Bronchial epithelial cell (primary cell): ENCODE results near the gene NLN. TPM values are rescaled to one million over a fixed set of nuclear protein-coding genes. Genes with fewer than 3 reads are reported as not detected.

Experiments used
- DNase-seq: peaks from one replicate; pipeline ENCODE4 v3.0.0-alpha.2; 2010; ENCODE audit warnings: low read depth
- FAIRE-seq: peaks from 2 replicates; lab custom pipeline; 2011; peaks lifted over from hg19 to GRCh38; lab: Jason Lieb, UNC
- H3K27me3 ChIP-seq: 2 replicates; pipeline ENCODE4 v1.5.1; 2011; ENCODE audit warnings: low read length; ENCODE audit not compliant: control insufficient read depth, insufficient read depth
- H3K36me3 ChIP-seq: 2 replicates; pipeline ENCODE4 v1.5.1; 2011; ENCODE audit warnings: low read length; ENCODE audit not compliant: control insufficient read depth, insufficient read depth
- H3K4me3 ChIP-seq: 2 replicates; pipeline ENCODE4 v1.5.1; 2011; ENCODE audit warnings: mild to moderate bottlenecking, low read depth, low read length, control low read depth
- CTCF ChIP-seq: IDR thresholded peaks from 2 replicates; pipeline ENCODE4 v1.5.1; 2011; ENCODE audit warnings: mild to moderate bottlenecking, moderate library complexity, low read length, control low read depth, inconsistent platforms; ENCODE audit not compliant: insufficient read depth, severe bottlenecking
- total RNA-seq: library from RNA; depleted of rRNA; stranded (reverse); fragments of >200 nt; gene quantifications from 2 replicates; pipeline ENCODE4 v1.2.1, GENCODE V29; 2014

NLN gene
- total RNA-seq, 1 donor from 2014 or later = 40.3 TPM

DNA sequence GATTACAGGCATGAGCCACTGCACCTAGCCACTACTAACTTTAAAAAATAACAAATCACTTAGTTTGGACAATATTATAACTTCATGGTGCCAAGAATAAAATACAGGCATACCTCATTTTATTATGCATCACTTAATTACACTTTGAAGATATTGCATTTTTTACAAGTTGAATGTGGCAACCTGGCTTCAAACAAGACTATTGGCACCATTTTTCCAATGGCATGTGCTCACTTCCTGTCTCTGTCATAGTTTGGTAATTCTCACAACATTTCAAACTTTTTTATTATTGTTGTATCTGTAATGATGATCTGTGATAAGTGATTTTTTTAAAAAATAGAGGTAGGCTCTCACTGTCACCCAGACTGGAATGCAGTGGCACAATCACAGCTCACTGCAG is 154.5 kb downstream of the NLN start:
- no peaks in the 10 kb centered on the region for H3K27me3 ChIP-seq
- no peak for DNase-seq
- no peak overlapping the region for H3K4me3 ChIP-seq
- H3K36me3 ChIP-seq = no peaks in the 10 kb centered on the region
- TF ChIP-seq CTCF = no peak
- FAIRE-seq = no peak

GRCh38 chr5:65876970-65877369 is 155.0 kb downstream of the NLN start:
- no peaks in the 10 kb centered on the region for H3K27me3 ChIP-seq
- FAIRE-seq = no peak
- no peak for TF ChIP-seq CTCF

More at GRCh38 chr5:65876970-65877369, 155.0 kb downstream of the NLN start:
- Histone ChIP-seq H3K4me3 (no peak overlapping the region), H3K36me3 (no peaks in the 10 kb centered on the region)
- DNase-seq = no peak

Other genes with a start within 250 kb of the NLN start
- 5.9 and 17.6 TPM in 2 replicates for gene ADAMTS6, start 240.3 kb upstream of the NLN start, total RNA-seq
- gene CENPK, start 159.0 kb upstream of the NLN start, total RNA-seq = 2.1 and 4.2 TPM in 2 replicates
- 21.4 and 24.7 TPM in 2 replicates for gene PPWD1, start 158.9 kb upstream of the NLN start, total RNA-seq
- 20.5 and 21.4 TPM in 2 replicates for gene TRIM23, start 97.9 kb upstream of the NLN start, total RNA-seq
- gene SHLD3, start 97.2 kb upstream of the NLN start, total RNA-seq = 3.4 and 4.1 TPM in 2 replicates
- gene TRAPPC13, start 97.2 kb upstream of the NLN start, total RNA-seq = 21.6 and 24.1 TPM in 2 replicates
- gene SGTB, start 96 bp upstream of the NLN start, total RNA-seq = 12.9 and 22.5 TPM in 2 replicates
- gene ERBIN, start 204.4 kb downstream of the NLN start, total RNA-seq = 46.1 and 55.7 TPM in 2 replicates